DOHH2 (cell line): ENCODE results near the gene C3orf52.

Experiments
- EZH2phosphoT487 ChIP-seq: fragments of 200-600 bp; sonication (generic); IDR thresholded peaks from 2 replicates; pipeline ENCODE4 v1.6.1; 2017; ENCODE audit warnings: borderline replicate concordance, mild to moderate bottlenecking, antibody characterized with exemption, low read length, moderate library complexity, mixed read lengths
- TF ChIP-seq, protein P1 (sequence below): fragments of 200-600 bp; sonication (generic); IDR thresholded peaks from one replicate; pipeline ENCODE4 v1.5.1; 2014; ENCODE audit warnings: antibody characterized with exemption, mild to moderate bottlenecking, low read depth, low read length; ENCODE audit not compliant: poor library complexity, severe bottlenecking

DNA sequence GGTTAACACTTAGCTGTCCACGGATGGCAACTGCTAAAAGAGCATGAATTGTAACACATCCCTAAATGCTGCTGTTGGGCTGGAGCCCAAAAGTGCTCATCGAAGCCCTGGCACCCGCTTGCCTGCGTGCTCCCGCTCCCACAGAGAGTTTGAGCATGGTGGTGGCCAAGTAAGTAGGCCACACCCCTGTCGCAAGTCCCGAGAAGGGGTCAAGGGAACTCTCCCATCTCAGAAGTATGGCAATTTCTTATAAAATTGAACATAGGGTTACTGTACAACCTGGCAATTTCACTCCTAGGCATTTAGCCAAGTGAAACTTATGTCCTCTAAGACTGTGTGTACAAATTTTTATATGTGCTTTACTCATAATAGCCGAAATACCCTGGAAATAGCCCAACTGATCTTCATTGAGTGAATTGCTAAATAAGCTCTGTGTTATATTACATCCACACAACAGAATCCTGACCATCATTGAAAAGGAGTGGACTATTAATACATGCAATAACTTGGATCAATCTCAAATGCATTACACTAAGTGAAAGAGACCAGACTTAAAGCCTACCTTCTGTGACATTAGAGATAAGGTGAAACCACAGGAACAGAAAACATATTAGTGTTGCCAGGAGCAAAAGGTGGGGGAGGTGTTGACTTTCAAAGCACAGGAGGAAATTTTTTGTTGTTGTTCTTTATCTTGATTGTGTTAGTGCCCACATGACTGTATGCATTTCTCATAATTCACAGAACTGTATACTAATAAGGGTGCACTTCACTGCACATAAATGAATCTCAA is 48.3 kb downstream of the C3orf52 start:
- TF ChIP-seq, protein P1, sequence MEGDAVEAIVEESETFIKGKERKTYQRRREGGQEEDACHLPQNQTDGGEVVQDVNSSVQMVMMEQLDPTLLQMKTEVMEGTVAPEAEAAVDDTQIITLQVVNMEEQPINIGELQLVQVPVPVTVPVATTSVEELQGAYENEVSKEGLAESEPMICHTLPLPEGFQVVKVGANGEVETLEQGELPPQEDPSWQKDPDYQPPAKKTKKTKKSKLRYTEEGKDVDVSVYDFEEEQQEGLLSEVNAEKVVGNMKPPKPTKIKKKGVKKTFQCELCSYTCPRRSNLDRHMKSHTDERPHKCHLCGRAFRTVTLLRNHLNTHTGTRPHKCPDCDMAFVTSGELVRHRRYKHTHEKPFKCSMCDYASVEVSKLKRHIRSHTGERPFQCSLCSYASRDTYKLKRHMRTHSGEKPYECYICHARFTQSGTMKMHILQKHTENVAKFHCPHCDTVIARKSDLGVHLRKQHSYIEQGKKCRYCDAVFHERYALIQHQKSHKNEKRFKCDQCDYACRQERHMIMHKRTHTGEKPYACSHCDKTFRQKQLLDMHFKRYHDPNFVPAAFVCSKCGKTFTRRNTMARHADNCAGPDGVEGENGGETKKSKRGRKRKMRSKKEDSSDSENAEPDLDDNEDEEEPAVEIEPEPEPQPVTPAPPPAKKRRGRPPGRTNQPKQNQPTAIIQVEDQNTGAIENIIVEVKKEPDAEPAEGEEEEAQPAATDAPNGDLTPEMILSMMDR, result no peak
- no peak for TF ChIP-seq EZH2phosphoT487
